MCF 10A (cell line): ENCODE measurements around the gene CDK1. TPM values are rescaled to one million over a fixed set of nuclear protein-coding genes. Genes with fewer than 3 reads are reported as not detected.

Source experiments
- BruUV-seq: library from RNA; stranded (reverse); fragments of 400-500 nt; replicated peaks from 2 replicates; lab custom pipeline; 2021; lab: Mats Ljungman, UMichigan
- CTCF ChIA-PET: fragments of 300-600 bp; sonication (Branson Sonifier 250); formaldehyde crosslinking; extraction: SDS; loops from one replicate; lab custom pipeline; 2021; ENCODE audit warnings: antibody characterized with exemption, inconsistent platforms; lab: Yijun Ruan, JAX
- POLR2A ChIA-PET: fragments of 300-600, 350-650 bp; sonication (Branson Sonifier 250); formaldehyde crosslinking; extraction: SDS; loops from one replicate; lab custom pipeline; 2020; ENCODE audit warnings: antibody characterized with exemption, inconsistent platforms; lab: Yijun Ruan, JAX
- DNase-seq: peaks from one replicate; pipeline ENCODE4 v3.0.0-alpha.2; 2018; ENCODE audit not compliant: unreplicated experiment
- H3K27ac Mint-ChIP-seq: one replicate; pipeline ENCODE4 v1.8.0; 2022; ENCODE audit warnings: mild to moderate bottlenecking, low read depth, mixed read lengths; ENCODE audit not compliant: unreplicated experiment
- H3K27me3 Mint-ChIP-seq: one replicate; pipeline ENCODE4 v1.8.0; 2022; ENCODE audit warnings: mixed read lengths; ENCODE audit not compliant: insufficient read depth, unreplicated experiment
- H3K36me3 Mint-ChIP-seq: one replicate; pipeline ENCODE4 v1.8.0; 2022; ENCODE audit warnings: mild to moderate bottlenecking, moderate library complexity, mixed read lengths; ENCODE audit not compliant: insufficient read depth, unreplicated experiment
- H3K4me1 Mint-ChIP-seq: one replicate; pipeline ENCODE4 v1.8.0; 2022; ENCODE audit warnings: mixed read lengths; ENCODE audit not compliant: insufficient read depth, unreplicated experiment
- H3K4me3 Mint-ChIP-seq: one replicate; pipeline ENCODE4 v1.8.0; 2022; ENCODE audit warnings: mild to moderate bottlenecking, moderate library complexity, mixed read lengths; ENCODE audit not compliant: unreplicated experiment
- H3K9me3 Mint-ChIP-seq: one replicate; pipeline ENCODE4 v1.8.0; 2022; ENCODE audit warnings: mixed read lengths; ENCODE audit not compliant: unreplicated experiment
- CTCF ChIP-seq: fragments of 200-600 bp; IDR thresholded peaks from one replicate; pipeline ENCODE4 v1.8.0; 2022; ENCODE audit warnings: antibody characterized with exemption, mild to moderate bottlenecking; ENCODE audit not compliant: unreplicated experiment
- intact Hi-C: fragments of 100-400 bp; cut with micrococcal nuclease; formaldehyde crosslinking; loops from 2 replicates; pipeline ENCODE4 v1.14.1; 2022
- total RNA-seq: library from RNA; stranded (reverse); gene quantifications from 2 replicates; pipeline ENCODE4 v1.2.3, GENCODE V29; 2022

Gene CDK1
- total RNA-seq, 1 experiment from 2014 or later, result 48.8 TPM

DNA sequence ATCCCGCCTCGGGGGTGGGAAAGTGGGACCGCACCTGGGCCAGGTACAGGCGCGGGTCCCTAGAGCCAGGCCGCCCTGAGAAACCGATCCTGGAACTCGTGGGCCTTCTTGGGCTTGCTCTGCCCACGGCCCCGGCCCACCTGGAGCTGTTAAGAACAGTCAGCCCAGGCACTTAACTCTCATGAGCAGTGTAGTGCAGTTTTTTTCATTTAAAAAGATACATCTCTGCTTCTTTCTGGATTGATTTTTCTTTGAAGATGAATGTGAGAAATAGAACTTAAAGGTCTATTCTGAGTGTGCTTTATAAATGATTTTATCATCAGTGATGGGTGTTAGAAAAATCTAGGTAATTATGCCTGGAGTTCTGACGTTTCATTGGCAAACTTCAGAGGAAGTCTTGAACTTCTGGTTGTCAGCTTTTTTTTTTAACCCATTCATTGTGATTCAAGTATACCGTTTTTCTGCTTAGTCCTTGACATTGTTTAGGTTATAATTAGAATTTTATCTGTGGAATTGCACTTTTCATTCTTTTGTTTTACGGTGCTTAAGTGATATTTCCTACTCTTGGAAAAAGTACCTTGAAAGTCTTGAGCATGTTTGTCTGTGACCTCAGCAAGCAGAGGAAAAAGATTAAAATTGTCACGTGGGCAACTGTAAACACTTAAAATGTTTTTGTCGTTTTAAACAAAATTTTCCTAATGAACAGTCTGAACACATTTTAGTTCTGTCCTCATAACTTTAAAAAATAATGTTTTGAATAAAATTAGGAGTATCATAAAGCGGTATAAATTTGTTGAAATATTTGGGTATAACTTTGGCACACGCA is 906 bp downstream of the CDK1 start:
- H3K4me3 Mint-ChIP-seq, result peak overlapping the region; percentile 96
- H3K27me3 Mint-ChIP-seq, result no peaks in the 10 kb centered on the region
- intact Hi-C loops, result no loop called here
- DNase-seq, result peak; percentile 34
- BruUV-seq, result TSS peak; percentile 30
- no peak for TF ChIP-seq CTCF
- no peaks in the 10 kb centered on the region for H3K9me3 Mint-ChIP-seq
- POLR2A ChIA-PET, result interaction anchor here (0.6 to 5.5 kb wide), 9 partner anchors 9 to 906 kb away, joined by 3 to 74 read pairs (median 3); no protein-coding TSS in a partner anchor
- peaks cover 26% of the 10 kb centered on the region for H3K4me1 Mint-ChIP-seq
- CTCF ChIA-PET, result interaction anchor here (1.2 to 1.5 kb wide), 3 partner anchors 8 to 46 kb away, joined by 3 to 7 read pairs (median 3); no protein-coding TSS in a partner anchor
- H3K27ac Mint-ChIP-seq, result peak overlapping the region; percentile 99
- peaks cover 6% of the 10 kb centered on the region for H3K36me3 Mint-ChIP-seq

- DNase-seq, result no peak
- ChIA-PET POLR2A (interaction anchor here (1.5 to 5.5 kb wide), 3 partner anchors 9 to 55 kb away, joined by 4 to 74 read pairs (median 5); no protein-coding TSS in a partner anchor), CTCF (no interaction called here)
- Mint-ChIP-seq H3K4me3 (peak overlapping the region; percentile 96), H3K36me3 (peaks cover 6% of the 10 kb centered on the region), H3K27ac (peak overlapping the region; percentile 99), H3K27me3 (no peaks in the 10 kb centered on the region), H3K4me1 (peaks cover 44% of the 10 kb centered on the region), H3K9me3 (no peaks in the 10 kb centered on the region)
- no TSS peak for BruUV-seq
- no peak for TF ChIP-seq CTCF
- intact Hi-C loops, result no loop called here
These were observed 3.4 kb downstream of the CDK1 start for GRCh38 chr10:60781661-60782060.

DNA sequence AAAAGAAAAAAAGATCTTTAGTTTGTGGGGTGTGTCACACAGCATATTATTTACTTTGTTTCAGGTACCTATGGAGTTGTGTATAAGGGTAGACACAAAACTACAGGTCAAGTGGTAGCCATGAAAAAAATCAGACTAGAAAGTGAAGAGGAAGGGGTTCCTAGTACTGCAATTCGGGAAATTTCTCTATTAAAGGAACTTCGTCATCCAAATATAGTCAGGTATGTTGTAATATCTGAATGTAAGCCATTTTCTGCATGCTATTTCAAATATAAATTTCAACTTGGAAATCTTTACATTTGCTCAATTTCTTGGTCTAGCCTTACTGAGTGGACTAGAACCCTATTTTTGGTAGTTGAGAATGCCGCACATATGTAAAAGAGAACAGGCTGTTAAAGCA is 6.4 kb downstream of the CDK1 start:
- CTCF ChIA-PET, result interaction anchor here (0.5 to 1.2 kb wide), 3 partner anchors 13 to 1461 kb away, joined by 3 to 9 read pairs (median 4); no protein-coding TSS in a partner anchor
- Mint-ChIP-seq H3K36me3 (no peaks in the 10 kb centered on the region), H3K27ac (peak overlapping the region; percentile 99), H3K27me3 (no peaks in the 10 kb centered on the region), H3K4me1 (peaks cover 54% of the 10 kb centered on the region), H3K4me3 (no peak overlapping the region), H3K9me3 (no peaks in the 10 kb centered on the region)
- POLR2A ChIA-PET, result interaction anchor here (0.5 to 3.4 kb wide), 5 partner anchors 9 to 53 kb away, joined by 3 to 34 read pairs (median 4); no protein-coding TSS in a partner anchor
- no TSS peak for BruUV-seq
- no peak for DNase-seq
- intact Hi-C loops, result no loop called here
- TF ChIP-seq CTCF, result no peak

DNA sequence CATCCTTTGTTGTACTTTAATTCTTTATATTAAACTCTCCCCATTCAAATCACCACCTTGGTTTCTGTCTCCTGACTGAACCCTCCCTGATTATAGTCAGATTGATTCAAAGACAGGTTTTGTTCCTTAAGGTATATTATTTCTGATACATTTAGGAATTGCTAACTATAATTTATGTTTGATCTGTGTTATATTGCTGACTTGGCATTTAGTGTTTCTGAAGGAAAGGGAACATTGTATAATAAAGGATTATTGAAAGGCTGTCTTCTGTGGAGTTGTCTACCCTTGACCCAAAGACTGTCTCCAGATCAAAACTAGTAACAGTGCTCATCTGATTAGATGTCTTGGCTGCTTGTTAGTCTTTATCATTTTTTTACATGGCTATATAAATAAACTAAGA is 10.3 kb downstream of the CDK1 start:
- peaks cover 60% of the 10 kb centered on the region for H3K4me1 Mint-ChIP-seq
- BruUV-seq, result no TSS peak
- POLR2A ChIA-PET, result interaction anchor here (0.6 to 8.8 kb wide), 4 partner anchors 9 to 649 kb away, joined by 3 to 74 read pairs (median 4); partner anchors contain the start of gene CDK1
- H3K27me3 Mint-ChIP-seq, result no peaks in the 10 kb centered on the region
- peak overlapping the region; percentile 31 for H3K4me3 Mint-ChIP-seq
- peak overlapping the region; percentile 89 for H3K27ac Mint-ChIP-seq
- TF ChIP-seq CTCF, result no peak
- H3K36me3 Mint-ChIP-seq, result peaks cover 17% of the 10 kb centered on the region
- CTCF ChIA-PET, result interaction anchor here (1.9 kb wide), 1 partner anchor 10 kb away, joined by 7 read pairs; the partner anchor contains the start of gene CDK1
- intact Hi-C loops, result no loop called here
- no peak for DNase-seq
- H3K9me3 Mint-ChIP-seq, result no peaks in the 10 kb centered on the region
